Gastroesophageal sphincter (tissue), 4 donors: ENCODE results near the gene OR5T1. TPM values are rescaled to one million over a fixed set of nuclear protein-coding genes. Genes with fewer than 3 reads are reported as not detected.

Experiments used
- ATAC-seq: fragments of 150-250 bp; one replicate; pipeline ENCODE4 v1.9.1; 2016; ENCODE audit warnings: mild to moderate bottlenecking, moderate library complexity
- H3K27ac ChIP-seq, 4 donors: fragments of 200-600 bp; sonication (generic) in 3 of 4; 1 replicate in 3 of 4; 2 replicates in 1 of 4; pipeline ENCODE4 v1.5.1; 2016 to 2019
- H3K27me3 ChIP-seq: fragments of 200-600 bp; sonication (generic); one replicate; pipeline ENCODE4 v1.5.1; 2019
- H3K36me3 ChIP-seq, 2 donors: fragments of 200-600 bp; sonication (generic); one replicate each; pipeline ENCODE4 v1.5.1; 2019; ENCODE audit warnings: control low read depth in 1 of 2
- H3K4me1 ChIP-seq, 3 donors: fragments of 200-600 bp; sonication (generic); 1 replicate in 2 of 3; 2 replicates in 1 of 3; pipeline ENCODE4 v1.5.1; 2016 to 2019; ENCODE audit warnings: control low read depth in 2 of 3
- H3K4me3 ChIP-seq, 2 donors: fragments of 200-600 bp; sonication (generic); one replicate each; pipeline ENCODE4 v1.5.1; 2019; ENCODE audit warnings: mild to moderate bottlenecking in 1 of 2, moderate library complexity in 1 of 2
- H3K9me3 ChIP-seq, 3 donors: fragments of 200-600 bp; sonication (generic); one replicate each; pipeline ENCODE4 v1.5.1; 2017 to 2019; ENCODE audit warnings: control low read depth in 2 of 3
- CTCF ChIP-seq, 4 experiments: fragments of 200-600 bp in 2 of 4; fragments of 450-650 bp in 2 of 4; sonication (generic) in 1 of 4; IDR thresholded peaks; one replicate each; pipeline ENCODE4 v1.5.1; 2017 to 2019; ENCODE audit warnings: antibody characterized with exemption in 4 of 4, mild to moderate bottlenecking in 2 of 4, moderate library complexity in 2 of 4
- EP300 ChIP-seq: sonication (generic); formaldehyde crosslinking; IDR thresholded peaks from one replicate; pipeline ENCODE4 v1.6.1; 2017; ENCODE audit warnings: antibody characterized with exemption, mild to moderate bottlenecking
- POLR2A ChIP-seq, 2 donors: fragments of 450-650 bp; IDR thresholded peaks; one replicate each; pipeline ENCODE4 v1.6.1; 2017; ENCODE audit warnings: antibody characterized with exemption in 2 of 2, mild to moderate bottlenecking in 2 of 2, moderate library complexity in 1 of 2
- POLR2AphosphoS5 ChIP-seq: sonication (generic); formaldehyde crosslinking; IDR thresholded peaks from one replicate; pipeline ENCODE4 v1.6.1; 2017; ENCODE audit warnings: antibody characterized with exemption
- WGBS, 2 donors: methylation state at CpG; one replicate each; pipeline ENCODE4 v1.1.5; 2018; ENCODE audit warnings: low coverage in 1 of 2; 5-methylcytosine and 5-hydroxymethylcytosine counted together
- total RNA-seq, 4 donors: library from RNA; depleted of rRNA; stranded (reverse); fragments of >200 nt; gene quantifications; one replicate each; pipeline ENCODE4 v1.1.0, GENCODE V29; 2016

The OR5T1 gene
- total RNA-seq, result not detected

GRCh38 chr11:56273854-56274253, at the start of gene OR5T1:
OR5T1 (plus strand) TSS chr11:56274154; CDS start chr11:56275639, 1,485 bp downstream.
- Histone ChIP-seq H3K36me3 (no peaks in the 10 kb centered on the region), H3K27me3 (no peaks in the 10 kb centered on the region), H3K4me1 (no peaks in the 10 kb centered on the region), H3K4me3 (no peak within 1 kb of the TSS), H3K27ac (no peak within 1 kb of the TSS), H3K9me3 (no peaks in the 10 kb centered on the region)
- TF ChIP-seq EP300, result no peak
- TF ChIP-seq CTCF (IDR thresholded peaks at IDR 0.05), result no peak
- TF ChIP-seq POLR2AphosphoS5, result no peak
- TF ChIP-seq POLR2A (IDR thresholded peaks at IDR 0.05), result no peak
- no peak for ATAC-seq

GRCh38 chr11:56234155-56234554, 39.8 kb upstream of the OR5T1 start, which contains the start of gene OR5T2:
OR5T2 (minus strand) TSS chr11:56234255; CDS start chr11:56233062, 1,193 bp downstream.
- Histone ChIP-seq H3K9me3 (peaks cover 0 to 5% (median 0%) of the 10 kb centered on the region in 3 donors), H3K36me3 (no peaks in the 10 kb centered on the region), H3K4me1 (no peaks in the 10 kb centered on the region), H3K27ac (no peak within 1 kb of the TSS), H3K4me3 (no peak within 1 kb of the TSS), H3K27me3 (no peaks in the 10 kb centered on the region)
- no peak for TF ChIP-seq POLR2A (IDR thresholded peaks at IDR 0.05)
- no peak for TF ChIP-seq EP300
- no peak for TF ChIP-seq CTCF (IDR thresholded peaks at IDR 0.05)
- TF ChIP-seq POLR2AphosphoS5, result no peak
- no peak for ATAC-seq
- 33 to 83% methylated on average over 1 of the region's 1 CpG for WGBS, 2 donors

DNA sequence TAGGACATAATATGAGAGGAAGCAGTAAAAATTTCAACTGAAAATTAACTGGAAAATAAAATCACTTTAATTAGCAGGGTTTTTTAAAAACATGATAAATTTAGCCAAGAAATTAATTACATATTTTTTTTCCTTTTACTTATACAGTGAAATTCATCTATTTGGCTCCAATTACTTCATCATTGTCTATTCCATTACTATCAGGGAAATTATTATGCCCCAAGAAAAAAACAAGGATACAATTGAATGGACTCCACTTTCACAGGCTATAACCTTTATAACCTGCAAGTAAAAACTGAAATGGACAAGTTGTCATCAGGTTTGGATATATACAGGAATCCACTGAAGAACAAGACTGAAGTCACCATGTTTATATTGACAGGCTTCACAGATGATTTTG, 22.0 kb upstream of the OR5T1 start, which contains the start of gene OR5T3:
TSS of gene OR5T3 (plus strand) at position 301 of the 400 bp plus-strand sequence. CDS start at position 301, 0 bp downstream.
- TF ChIP-seq POLR2AphosphoS5 (no peak), EP300 (no peak), POLR2A (IDR thresholded peaks at IDR 0.05) (no peak), CTCF (IDR thresholded peaks at IDR 0.05) (no peak)
- no peaks in the 10 kb centered on the region for H3K4me1 ChIP-seq
- no peaks in the 10 kb centered on the region for H3K36me3 ChIP-seq
- H3K27me3 ChIP-seq, result no peaks in the 10 kb centered on the region
- no peaks in the 10 kb centered on the region for H3K9me3 ChIP-seq
- no peak for ATAC-seq
- H3K27ac ChIP-seq, result no peak within 1 kb of the TSS
- H3K4me3 ChIP-seq, result no peak within 1 kb of the TSS

- H3K9me3 ChIP-seq, result peaks cover 0 to 3% (median 0%) of the 10 kb centered on the region in 3 donors
- no peaks in the 10 kb centered on the region for H3K4me1 ChIP-seq
- no peak for ATAC-seq
- TF ChIP-seq CTCF (IDR thresholded peaks at IDR 0.05), result no peak
- H3K27ac ChIP-seq, result no peak overlapping the region
- H3K27me3 ChIP-seq, result no peaks in the 10 kb centered on the region
- H3K36me3 ChIP-seq, result no peaks in the 10 kb centered on the region
- H3K4me3 ChIP-seq, result no peak overlapping the region
- 52 to 65% methylated on average over 3 of the region's 3 CpGs for WGBS, 2 donors
These were observed 2.9 kb upstream of the OR5T1 start for GRCh38 chr11:56271092-56271491.

DNA sequence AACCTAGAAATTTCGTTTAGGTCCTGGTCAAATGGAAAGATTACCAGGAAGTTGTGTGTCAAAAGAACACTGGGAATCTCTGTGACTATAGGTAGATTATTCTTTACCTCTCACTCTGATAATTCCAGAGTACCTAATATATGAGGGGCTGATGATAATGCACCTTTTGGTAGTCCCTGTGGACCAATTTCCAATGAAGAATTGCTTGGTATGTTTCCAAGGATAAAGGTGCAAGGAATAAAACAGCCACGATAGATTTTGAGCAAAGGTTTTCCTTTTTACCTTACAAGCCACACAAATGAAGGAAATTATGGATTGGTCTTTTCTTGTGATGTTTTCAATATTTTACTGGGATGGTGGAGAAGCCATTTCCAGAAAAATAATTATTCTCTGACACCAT, 18.2 kb downstream of the OR5T1 start, which contains the start of gene OR8H1:
TSS of gene OR8H1 (minus strand) at position 101 of the 400 bp plus-strand sequence. CDS start 1,192 bp downstream, outside the sequence.
- 56 to 69% methylated on average over 2 of the region's 2 CpGs for WGBS, 2 donors
- Histone ChIP-seq H3K36me3 (no peaks in the 10 kb centered on the region), H3K9me3 (no peaks in the 10 kb centered on the region), H3K4me1 (no peaks in the 10 kb centered on the region), H3K27ac (no peak within 1 kb of the TSS), H3K4me3 (no peak within 1 kb of the TSS), H3K27me3 (no peaks in the 10 kb centered on the region)
- TF ChIP-seq POLR2A (IDR thresholded peaks at IDR 0.05) (no peak), CTCF (IDR thresholded peaks at IDR 0.05) (no peak), POLR2AphosphoS5 (no peak), EP300 (no peak)
- ATAC-seq, result no peak
